ENCODE results near the gene OGFRL1.

The OGFRL1 gene

GRCh38 chr6:71334768-71335167 is 46.2 kb downstream of the OGFRL1 start:
- no peak for DNase-seq

GRCh38 chr6:71335544-71335943 is 46.9 kb downstream of the OGFRL1 start:
- DNase-seq, result no peak

DNA sequence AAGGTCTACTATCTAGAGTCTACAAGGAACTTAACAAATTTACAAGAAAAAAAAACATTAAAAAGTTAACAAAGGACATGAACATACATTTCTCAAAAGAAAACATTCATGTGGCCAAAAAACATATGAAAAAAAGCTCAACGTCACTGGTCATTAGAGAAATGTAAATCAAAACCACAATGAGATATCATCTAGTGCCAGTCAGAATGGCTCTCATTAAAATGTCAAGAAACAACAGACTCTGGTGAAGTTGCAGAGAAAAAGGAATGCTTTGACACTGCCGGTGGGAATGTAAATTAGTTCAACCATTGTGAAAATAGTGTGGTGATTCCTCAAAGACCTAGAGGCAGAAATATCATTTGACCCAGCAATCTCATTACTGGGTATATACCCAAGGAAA is 48.3 kb downstream of the OGFRL1 start:
- DNase-seq, result no peak

DNA sequence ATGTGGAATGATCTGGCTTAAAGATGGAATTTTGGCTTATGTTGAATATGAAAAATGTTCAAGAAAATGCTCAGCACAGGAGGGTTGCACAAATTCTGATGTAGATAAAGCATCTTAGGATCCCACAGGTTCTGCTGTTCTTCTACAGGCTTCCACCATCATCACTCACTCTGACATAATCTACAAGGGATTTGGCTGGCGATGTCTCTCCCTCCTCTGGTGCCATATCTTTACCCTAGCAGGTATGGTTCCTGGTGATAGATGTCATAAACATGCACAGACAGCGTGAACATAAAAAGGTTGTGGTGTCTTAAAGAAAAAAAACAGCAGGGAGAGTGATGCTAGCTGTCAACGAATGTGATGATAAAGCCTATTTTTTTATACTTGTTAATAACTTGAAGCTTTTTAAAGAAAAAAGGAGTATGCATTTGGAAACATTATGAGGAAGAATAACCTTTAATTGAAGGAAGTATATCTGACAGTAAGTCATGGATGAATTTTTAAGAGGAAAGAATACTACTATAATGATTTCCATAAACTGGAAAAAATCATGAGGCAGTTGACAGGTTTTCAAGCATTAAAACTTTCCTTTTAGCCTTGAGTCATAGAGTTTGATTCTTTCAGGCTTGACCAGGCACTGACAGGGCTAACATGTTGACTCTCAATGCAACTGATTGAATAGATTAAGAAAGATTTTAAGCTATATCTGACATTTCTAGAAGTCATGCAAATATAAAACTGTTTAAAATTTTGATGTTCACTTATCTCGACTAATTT is 50.1 kb downstream of the OGFRL1 start:
- no peak for DNase-seq

DNA sequence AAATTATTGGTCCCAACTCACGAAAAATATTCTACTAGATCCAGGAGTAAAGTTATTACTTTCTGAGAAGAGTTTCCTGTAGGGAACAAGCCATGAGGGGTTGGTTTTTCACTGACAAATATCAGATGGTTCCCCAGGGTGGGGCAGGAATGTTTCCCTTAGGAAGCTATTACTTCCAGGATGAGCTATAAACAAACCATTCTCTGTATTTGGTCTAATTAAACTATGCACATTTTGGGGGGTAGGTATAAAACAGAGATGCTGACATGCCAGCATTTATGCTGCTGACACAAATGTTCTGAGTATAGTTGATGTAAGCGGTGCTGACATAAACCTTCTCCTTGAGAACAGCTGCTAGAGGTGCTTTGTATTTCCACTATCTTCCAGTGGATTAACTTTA is 54.2 kb downstream of the OGFRL1 start:
- no peak for DNase-seq

GRCh38 chr6:71345476-71346333 is 57.1 kb downstream of the OGFRL1 start:
- DNase-seq, result no peak

GRCh38 chr6:71346334-71346694 is 57.7 kb downstream of the OGFRL1 start:
- DNase-seq, result no peak

DNA sequence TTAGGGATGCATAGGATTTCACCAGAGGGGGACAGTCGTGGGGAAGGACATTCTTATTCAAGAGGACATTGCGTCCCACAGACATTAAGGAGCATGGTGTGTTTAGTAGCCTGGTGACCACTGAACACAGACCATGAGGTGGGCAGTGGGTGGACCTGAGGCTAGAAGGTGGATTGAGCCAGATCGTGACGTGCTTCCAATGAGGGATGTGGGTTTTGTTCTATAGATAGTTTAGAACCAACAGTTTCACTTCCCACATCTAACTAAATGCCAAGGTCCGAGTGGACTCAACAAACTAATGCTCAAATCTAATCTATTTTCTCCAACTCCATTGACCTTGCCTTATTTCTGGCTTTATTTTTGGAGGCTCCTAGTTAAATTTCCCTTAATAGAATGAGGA is 58.5 kb downstream of the OGFRL1 start:
- no peak for DNase-seq

DNA sequence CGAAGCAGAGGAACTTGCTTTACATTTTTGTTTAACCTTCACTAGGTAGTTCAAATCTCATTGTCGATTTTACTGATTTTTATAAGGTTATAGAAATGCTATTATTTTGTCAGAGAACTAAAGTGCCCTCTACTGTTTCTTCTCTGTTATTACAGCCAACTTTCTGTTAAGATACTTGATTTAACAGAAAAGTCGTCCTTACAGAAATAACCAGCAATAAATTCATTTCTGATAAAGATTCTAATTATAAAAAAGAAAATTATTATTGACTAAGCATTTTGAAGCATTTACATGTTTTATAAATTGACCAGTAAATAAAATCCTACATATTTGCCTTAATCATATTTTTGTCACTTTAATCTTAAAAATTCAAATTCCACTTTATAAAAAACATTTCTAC is 60.8 kb downstream of the OGFRL1 start:
- no peak for DNase-seq

- no peak for DNase-seq
These were observed 61.5 kb downstream of the OGFRL1 start for GRCh38 chr6:71349976-71350615.

- DNase-seq, result no peak
These were observed 62.6 kb downstream of the OGFRL1 start for GRCh38 chr6:71351190-71351589.

Measured in NCI-H510A treated with DMSO at 0.1 percent for 48 hours (cell line).